KOPT-K1 (cell line): ENCODE measurements around the gene MSANTD1.
"Not testable (repeated sequence)": the region's sequence is repeated elsewhere in the genome, so short reads cannot be mapped to it uniquely, and the experiment has no call there.

ENCODE experiments used
- H3K27ac ChIP-seq: fragments of 200-600 bp; sonication (generic); 2 replicates; pipeline ENCODE4 v1.5.1; 2016; ENCODE audit warnings: antibody characterized with exemption, mild to moderate bottlenecking, low read depth, low read length; ENCODE audit not compliant: poor library complexity, severe bottlenecking
- H3K36me3 ChIP-seq: fragments of 200-600 bp; sonication (generic); 2 replicates; pipeline ENCODE4 v1.5.1; 2017; ENCODE audit warnings: antibody characterized with exemption, mild to moderate bottlenecking, low read length, moderate library complexity; ENCODE audit not compliant: insufficient read depth
- H3K9me3 ChIP-seq: fragments of 200-600 bp; sonication (generic); 2 replicates; pipeline ENCODE4 v1.5.1; 2017; ENCODE audit warnings: antibody characterized with exemption, low read length, mild to moderate bottlenecking; ENCODE audit not compliant: insufficient read depth, poor library complexity, severe bottlenecking

MSANTD1 gene

GRCh38 chr4:3291411-3291968 lies 42.5 kb downstream of the MSANTD1 start:
- Histone ChIP-seq H3K27ac (no peak overlapping the region), H3K9me3 (no peaks in the 10 kb centered on the region), H3K36me3 (no peaks in the 10 kb centered on the region)

DNA sequence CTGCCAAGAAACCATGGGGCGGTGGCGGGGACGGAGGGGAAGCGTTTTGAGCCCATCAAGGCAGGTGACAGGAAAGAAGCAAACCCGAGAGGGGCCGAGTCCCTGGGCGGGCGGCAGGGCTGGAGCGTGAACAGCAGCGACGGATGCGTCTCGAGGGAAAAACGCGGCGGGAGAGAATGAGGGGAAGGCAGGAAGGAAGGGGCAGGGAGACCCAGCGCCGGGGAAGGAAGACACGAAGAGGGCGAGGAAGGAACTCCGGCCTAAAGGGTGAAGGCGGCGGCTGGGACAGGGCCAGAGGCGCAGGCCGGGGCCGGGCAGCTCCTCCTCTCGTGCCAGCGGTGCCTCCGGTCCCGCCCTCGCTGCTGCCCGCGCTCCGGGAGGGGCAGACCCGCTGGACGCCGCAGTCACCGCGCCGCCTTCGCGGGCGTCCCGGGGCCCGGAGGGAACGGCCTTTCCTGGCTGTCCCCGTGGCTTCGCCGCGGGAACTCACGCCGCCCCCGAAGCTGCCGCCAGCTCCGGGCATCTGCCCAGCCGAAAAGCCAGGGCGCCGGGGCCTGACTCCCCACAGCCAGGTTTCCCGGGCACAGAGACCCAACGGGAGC lies 43.1 kb downstream of the MSANTD1 start:
- H3K36me3 ChIP-seq, result no peaks in the 10 kb centered on the region
- no peak overlapping the region for H3K27ac ChIP-seq
- H3K9me3 ChIP-seq, result peaks cover 2% of the 10 kb centered on the region

DNA sequence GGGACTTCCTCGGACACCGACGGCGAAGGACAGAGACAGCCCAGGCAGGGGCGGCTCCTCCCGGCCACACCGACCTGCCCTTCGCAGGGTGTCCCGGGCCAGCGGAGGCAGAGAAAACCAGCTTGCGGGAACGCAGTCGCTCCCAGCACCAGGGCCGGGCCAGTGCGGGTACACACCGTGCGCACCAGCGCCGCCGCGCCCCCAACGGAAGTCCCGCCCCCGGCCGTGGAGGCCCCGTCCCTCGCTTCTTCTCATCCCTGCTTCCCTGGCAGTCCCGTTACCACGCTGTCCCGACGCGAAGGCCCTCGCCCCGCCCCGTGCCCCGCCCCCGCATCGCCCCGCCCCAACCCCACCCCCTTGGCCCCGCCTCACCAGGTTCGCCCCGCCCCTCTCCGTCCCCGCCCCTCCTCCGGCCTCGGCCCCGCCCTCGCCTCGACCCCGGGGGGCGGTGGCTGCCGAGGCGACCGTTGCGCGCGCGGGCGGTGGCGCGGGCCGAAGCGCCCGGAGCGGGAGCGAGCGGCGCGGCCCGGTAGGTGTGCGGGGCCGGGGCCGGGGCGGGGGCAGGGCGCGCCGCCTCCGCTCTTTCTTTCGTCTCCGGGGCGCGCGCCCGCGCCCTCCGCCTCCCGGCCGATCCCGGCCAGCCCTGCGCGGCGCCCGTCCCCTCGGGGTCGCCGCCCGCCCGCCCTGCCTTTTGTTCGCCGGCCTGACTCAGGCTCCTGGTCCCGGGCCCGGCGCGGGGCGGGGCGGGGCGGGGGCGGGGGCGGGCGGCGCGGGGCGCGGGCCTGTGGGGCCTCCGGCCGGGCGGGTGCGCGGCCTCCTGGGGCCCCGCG lies 43.8 kb downstream of the MSANTD1 start, which contains the start of gene RGS12:
Gene RGS12, plus strand, starts transcription at position 451 of the 830 bp plus-strand sequence. CDS start 23,150 bp downstream, outside the sequence.
- Histone ChIP-seq H3K9me3 (peaks cover 9% of the 10 kb centered on the region), H3K27ac (no peak within 1 kb of the TSS), H3K36me3 (no peaks in the 10 kb centered on the region)

DNA sequence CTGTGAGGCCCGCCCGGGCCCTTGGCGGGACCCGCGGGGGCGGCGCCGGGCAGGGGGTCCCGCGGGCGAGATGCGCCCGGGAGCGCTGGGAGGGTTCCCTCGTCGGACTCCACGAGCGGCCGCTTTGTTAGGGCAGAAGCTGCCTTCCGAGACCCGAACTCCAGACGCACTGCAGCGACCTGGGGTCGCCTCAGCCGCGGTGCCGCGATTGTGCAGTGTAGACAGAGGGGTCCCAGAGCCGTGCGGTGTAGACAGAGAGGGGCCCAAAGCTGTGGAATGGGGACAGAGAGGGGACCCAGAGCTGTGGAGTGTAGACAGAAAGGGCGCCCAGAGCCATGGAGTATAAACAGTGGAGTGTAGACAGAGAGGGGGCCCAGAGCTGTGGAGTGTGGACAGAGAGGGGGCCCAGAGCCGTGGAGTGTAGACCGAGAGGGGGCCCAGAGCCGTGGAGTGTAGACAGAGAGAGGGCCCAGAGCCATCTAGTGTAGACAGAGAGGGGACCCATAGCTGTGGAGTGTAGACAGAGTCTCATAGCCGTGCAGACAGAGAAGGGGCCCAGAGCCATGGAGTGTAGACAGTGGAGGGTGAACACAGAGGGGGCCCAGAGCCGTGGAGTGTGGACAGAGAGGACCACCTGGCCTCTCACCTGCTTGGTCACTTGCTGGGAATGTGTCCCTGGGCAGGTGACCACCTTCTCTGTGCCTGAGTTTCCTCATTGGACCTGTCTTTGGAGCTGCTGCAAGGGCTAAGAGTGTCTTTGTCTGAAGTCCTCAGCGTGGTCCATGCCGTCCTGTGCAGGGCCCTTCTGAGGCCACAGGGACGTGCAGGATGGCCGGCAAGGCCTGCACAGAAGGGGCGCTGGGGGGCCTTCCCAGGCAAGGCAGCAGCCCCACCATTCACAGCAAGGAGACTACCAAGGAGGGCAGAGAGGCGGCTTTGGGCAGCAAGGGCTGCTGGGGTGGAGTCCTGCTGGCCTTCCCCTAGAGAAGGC lies 44.7 kb downstream of the MSANTD1 start:
- H3K27ac ChIP-seq, result no peak overlapping the region
- no peaks in the 10 kb centered on the region for H3K36me3 ChIP-seq
- H3K9me3 ChIP-seq, result peaks cover 18% of the 10 kb centered on the region

DNA sequence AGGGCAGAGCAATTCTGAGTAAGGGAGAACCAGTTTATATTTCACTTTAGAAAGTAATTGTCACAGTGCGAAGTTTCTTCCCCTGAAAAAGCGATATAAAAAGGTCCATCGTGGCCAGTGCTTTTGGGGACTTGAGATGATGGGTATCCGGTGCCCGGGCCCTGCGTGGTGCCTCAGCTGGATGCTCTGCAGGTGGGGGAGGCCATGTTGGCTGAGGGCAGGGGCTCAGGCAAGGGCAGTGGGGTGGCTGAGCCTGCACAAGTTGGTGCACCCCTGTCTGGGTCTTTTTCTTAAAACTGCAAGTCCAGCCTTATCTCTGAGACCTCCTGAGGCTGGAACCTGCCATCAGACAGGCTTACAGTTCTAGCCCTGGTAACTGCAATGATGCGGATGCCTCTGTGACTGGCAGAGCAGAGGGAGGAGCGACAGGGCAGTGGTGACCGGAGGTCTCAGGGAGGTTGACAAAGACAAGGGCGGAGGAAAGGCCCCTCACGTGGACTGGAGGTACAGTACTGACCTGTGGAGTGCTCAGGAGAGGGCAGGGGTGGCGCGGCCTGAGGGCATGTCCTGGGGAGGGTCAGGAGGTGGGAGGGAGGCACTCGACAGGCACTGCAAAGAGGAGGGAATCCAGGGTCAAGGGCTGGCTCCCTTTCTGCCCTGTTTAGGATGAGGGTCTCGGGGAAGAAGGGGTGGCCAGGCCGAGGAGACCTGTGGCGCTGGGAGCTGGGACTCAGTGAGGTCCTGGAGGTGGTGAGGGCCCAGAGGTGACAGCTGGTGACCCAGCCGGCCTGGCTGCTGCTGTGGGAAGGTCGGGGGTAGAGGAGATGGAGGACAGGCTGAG lies 45.7 kb downstream of the MSANTD1 start:
- H3K27ac ChIP-seq, result no peak overlapping the region
- H3K9me3 ChIP-seq, result peaks cover 28% of the 10 kb centered on the region
- no peaks in the 10 kb centered on the region for H3K36me3 ChIP-seq

DNA sequence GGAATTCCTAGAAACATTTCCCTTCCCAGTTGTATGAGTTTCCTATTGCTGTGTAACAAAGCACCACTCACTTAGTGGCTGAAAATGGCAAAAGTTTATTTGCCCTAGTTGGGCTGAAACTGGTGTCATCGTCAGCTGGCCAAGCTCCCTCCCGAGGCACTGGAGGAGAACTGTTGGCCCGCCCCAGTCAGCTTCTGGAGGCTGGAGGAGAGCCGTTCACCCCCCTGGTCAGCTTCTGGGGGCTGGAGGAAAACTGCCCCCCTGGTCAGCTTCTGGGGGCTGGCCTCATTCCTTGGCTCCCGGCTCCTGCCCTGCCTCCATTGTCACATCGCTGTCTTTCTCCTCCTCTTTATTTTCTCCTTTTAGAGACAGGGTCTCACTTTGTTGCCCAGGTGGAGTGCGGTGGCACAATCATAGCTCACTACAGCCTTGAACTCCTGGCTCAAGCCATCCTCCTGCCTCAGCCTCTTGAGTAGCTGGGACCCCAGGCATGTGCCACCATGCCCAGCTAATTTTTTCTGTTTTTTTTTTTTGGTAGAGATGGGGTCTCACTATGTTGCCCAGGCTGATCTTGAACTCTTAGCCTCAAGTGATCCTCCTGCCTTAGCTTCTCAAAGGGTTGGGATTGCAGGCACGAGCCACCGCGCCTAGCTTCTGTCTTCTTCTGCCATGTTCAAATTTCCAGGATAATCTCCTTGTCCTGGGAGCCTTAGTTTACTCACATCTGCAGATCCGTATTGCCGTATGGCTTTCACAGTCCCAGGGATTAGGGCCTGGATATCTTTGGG lies 47.1 kb downstream of the MSANTD1 start:
- Histone ChIP-seq H3K36me3 (no peaks in the 10 kb centered on the region), H3K27ac (no peak overlapping the region), H3K9me3 (peaks cover 30% of the 10 kb centered on the region)

- H3K36me3 ChIP-seq, result no peaks in the 10 kb centered on the region
- no peak overlapping the region for H3K27ac ChIP-seq
- H3K9me3 ChIP-seq, result peaks cover 30% of the 10 kb centered on the region
Measured at GRCh38 chr4:3296651-3297050, 47.7 kb downstream of the MSANTD1 start.

DNA sequence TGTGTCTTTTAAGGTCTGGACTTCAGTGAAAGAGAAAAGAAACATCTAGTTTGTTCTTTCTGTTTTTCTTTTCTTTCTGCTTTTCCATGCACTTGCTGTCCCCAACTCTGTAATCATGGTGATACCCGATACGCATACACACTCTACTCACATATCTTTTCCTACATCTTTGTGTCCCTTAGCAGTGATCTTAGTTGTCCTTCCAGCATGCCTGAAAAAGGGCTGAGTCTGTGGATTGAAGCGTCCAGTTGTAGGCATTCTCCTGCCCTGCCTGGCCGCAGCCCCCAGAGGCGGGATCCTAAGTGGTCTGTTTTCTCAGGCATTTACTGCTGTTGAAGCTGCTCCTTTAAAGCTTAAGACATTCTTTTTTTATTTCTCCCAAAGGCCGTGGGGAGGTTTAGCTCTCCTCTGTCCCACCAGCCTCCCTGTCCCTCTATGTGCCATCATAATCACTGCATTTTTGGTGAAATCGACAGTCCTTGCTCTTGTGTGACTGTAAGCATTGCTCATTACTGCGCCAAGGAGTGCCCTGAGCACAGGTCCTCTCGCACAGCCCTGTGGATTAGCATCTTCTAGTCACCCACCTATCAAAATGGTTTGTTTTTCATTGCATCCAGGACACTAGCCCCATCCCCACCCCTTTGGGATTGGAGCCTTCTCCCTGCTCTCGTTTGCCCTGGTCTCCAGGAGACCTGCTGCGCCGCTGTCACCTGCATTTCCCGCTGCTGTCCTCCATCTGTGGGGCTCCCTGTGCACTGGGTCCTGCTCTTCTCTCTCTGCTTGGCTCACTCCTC lies 48.3 kb downstream of the MSANTD1 start:
- peaks cover 30% of the 10 kb centered on the region for H3K9me3 ChIP-seq
- no peak overlapping the region for H3K27ac ChIP-seq
- no peaks in the 10 kb centered on the region for H3K36me3 ChIP-seq

- H3K27ac ChIP-seq, result no peak overlapping the region
- H3K36me3 ChIP-seq, result no peaks in the 10 kb centered on the region
- H3K9me3 ChIP-seq, result peaks cover 30% of the 10 kb centered on the region
Measured at GRCh38 chr4:3299122-3299975, 50.4 kb downstream of the MSANTD1 start.

DNA sequence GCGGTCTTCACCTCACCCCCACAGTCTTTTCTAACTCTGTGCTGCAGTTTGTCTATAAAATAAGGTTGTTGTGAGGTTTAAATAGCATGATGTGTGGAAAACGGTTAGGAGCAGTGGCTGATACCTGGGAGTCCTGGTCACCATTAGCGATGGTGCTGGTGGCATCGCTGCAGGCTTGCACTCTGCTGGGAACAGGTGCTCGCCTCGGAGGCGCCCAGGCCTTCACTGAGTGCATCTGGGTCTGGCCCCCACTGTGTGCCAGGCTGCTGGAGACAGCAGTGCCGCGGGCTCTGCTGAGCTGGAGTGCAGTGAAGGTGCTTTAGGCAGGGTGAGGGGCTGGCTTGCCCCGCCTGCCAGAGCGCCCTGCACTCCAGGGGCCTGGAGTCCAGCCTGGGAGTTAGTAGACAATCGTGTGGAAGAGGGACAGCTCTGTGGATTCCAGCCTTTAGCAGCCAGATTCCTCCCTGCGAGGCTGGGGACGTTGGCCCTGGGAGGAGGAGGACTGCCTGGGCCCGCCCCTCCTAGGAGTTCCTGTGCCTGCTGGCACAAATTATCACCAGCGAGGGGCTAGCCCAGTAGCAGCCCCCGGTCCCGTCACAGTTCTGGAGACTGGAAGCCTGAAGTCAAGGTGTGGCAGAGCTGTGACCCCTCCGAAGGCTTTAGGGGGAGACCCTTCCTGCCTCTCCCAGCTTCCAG lies 51.2 kb downstream of the MSANTD1 start:
- Histone ChIP-seq H3K27ac (no peak overlapping the region), H3K9me3 (peaks cover 30% of the 10 kb centered on the region), H3K36me3 (no peaks in the 10 kb centered on the region)

GRCh38 chr4:3300882-3301281 lies 51.9 kb downstream of the MSANTD1 start:
- not testable (repeated sequence) for H3K27ac ChIP-seq, H3K36me3 ChIP-seq
- peaks cover 30% of the 10 kb centered on the region for H3K9me3 ChIP-seq
